Fibroblast of the aortic adventitia (primary cell): ENCODE data around the gene SNRNP27. TPM values are rescaled to one million over a fixed set of nuclear protein-coding genes. Genes with fewer than 3 reads are reported as not detected.
A peak's percentile ranks its signal among the peaks of the same experiment; 100 is the strongest.

Source experiments
- DNase-seq: peaks from one replicate; pipeline ENCODE4 v3.0.0-alpha.2; 2010; ENCODE audit warnings: low read depth
- H3K4me3 ChIP-seq: 2 replicates; pipeline ENCODE4 v1.5.1; 2011; ENCODE audit warnings: low read depth, mild to moderate bottlenecking, control low read depth, low read length, moderate library complexity
- total RNA-seq: library from RNA; depleted of rRNA; stranded (reverse); fragments of >200 nt; gene quantifications from 2 replicates; pipeline ENCODE4 v1.2.3, GENCODE V29; 2012; ENCODE audit warnings: low replicate concordance
- TF ChIP-seq, protein P1 (sequence below): IDR thresholded peaks from 2 replicates; pipeline ENCODE4 v1.5.1; 2011; ENCODE audit warnings: mild to moderate bottlenecking, low read length, control low read depth, inconsistent platforms; ENCODE audit not compliant: insufficient read depth

Gene SNRNP27
- total RNA-seq, 1 donor = 49.4 TPM

DNA sequence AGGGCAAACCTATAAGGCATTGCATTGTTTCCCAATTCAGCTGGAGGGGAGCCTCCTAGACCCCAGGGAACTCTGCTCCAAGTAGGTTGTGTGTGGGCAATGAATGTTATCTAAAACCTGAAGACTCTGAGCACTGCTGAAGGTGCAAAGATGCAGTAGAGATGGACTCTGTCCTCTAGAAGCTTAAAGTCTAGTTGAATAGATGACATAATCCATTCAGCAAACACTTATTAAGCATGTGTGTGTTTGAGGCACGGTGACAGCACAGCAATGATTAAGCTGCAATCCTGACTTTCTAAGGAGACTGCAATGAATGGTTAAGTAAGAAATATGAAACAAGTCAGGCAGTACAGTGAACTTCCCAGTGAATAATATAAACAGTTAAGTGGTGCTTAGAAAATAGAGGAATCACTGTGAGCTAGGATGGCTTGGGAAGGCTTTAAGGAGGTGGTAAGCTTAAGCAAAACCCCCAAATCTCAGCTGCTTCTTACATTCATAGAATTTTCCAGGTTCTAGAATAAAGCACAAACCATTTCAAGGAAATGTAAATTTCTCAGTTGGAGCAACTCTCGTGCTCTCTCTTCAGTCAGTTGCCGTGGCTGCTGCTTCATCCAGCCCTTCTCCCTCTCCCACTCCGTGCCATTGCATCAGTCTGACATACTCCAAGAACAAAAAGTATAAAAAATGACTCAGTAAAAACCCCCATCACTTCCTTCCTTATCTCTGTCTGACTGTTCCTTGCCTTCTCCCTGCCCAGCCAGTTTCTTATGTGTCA, 40.3 kb downstream of the SNRNP27 start:
- TF ChIP-seq, protein P1, sequence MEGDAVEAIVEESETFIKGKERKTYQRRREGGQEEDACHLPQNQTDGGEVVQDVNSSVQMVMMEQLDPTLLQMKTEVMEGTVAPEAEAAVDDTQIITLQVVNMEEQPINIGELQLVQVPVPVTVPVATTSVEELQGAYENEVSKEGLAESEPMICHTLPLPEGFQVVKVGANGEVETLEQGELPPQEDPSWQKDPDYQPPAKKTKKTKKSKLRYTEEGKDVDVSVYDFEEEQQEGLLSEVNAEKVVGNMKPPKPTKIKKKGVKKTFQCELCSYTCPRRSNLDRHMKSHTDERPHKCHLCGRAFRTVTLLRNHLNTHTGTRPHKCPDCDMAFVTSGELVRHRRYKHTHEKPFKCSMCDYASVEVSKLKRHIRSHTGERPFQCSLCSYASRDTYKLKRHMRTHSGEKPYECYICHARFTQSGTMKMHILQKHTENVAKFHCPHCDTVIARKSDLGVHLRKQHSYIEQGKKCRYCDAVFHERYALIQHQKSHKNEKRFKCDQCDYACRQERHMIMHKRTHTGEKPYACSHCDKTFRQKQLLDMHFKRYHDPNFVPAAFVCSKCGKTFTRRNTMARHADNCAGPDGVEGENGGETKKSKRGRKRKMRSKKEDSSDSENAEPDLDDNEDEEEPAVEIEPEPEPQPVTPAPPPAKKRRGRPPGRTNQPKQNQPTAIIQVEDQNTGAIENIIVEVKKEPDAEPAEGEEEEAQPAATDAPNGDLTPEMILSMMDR = no peak
- H3K4me3 ChIP-seq = peak overlapping the region; percentile 39

DNA sequence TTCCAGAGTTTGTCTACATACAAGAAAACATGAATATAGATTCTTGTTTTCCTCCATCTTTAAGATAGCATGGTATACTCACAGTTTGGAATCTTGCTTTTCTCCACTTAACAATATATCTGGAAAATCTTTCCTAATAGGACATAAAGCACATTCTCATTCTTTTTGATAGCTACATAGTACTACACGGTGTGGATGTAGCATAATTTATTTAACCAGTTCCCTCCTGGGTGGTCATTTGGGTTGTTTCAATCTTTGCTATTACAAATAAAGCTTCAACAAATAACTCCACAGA, 40.8 kb downstream of the SNRNP27 start:
- H3K4me3 ChIP-seq = no peak overlapping the region
- DNase-seq = no peak
- TF ChIP-seq, protein P1 = no peak

More for the DNA sequence above, 40.3 kb downstream of the SNRNP27 start:
- peak; percentile 95 for DNase-seq

DNA sequence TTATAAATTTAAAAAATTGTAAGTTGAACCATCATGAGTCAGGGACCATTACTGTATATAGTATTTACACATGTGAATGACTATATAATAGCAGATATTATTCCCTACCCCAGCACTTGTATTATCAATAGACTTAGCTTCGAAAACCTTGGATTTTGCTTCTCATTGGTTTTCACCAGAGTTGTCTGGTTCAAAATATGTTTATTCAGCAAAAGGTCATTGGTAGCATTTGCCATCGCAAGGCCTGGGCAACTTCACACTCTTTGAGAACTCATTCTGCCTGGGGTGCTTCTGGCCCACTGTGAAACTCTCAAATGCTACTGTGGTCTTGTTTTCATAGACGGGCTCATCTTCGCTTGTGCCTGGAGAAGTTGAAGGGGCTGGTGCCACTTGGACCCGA, 41.3 kb downstream of the SNRNP27 start:
- TF ChIP-seq, protein P1 = no peak
- no peak for DNase-seq
- H3K4me3 ChIP-seq = no peak overlapping the region

DNA sequence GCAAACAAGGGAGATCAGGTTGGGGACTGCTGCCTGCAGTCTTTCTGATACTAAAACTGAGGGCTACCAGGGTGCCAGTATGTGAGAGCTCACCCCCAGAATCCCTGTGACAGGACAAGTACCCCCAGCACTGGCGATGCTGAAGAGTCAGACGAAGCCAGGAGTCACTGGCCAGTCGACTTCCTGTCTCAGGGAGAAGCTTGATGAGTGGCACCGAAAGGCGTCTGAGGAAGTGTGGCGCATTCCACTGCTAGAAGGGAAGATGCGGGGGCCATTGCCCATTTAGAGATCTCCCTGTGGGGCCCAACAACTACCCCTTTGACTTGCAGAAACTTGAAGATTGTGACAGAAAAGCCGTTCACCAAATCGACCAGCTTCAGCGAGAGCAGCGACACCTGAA, 43.1 kb downstream of the SNRNP27 start:
- no peak for DNase-seq
- TF ChIP-seq, protein P1 = no peak
- H3K4me3 ChIP-seq = no peak overlapping the region

DNA sequence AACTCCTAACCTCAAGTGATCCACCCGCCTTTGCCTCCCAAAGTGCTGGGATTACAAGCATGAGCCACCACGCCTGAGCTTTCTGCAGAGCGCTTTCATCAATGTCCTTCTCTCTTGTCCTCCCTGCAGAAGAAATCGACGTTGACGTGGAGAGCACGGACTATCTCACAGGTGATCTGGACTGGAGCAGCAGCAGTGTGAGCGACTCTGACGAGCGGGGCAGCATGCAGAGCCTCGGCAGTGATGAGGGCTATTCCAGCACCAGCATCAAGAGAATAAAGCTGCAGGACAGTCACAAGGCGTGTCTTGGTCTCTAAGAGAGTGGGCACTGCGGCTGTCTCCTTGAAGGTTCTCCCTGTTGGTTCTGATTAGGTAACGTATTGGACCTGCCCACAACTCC, 44.2 kb downstream of the SNRNP27 start:
- TF ChIP-seq, protein P1 = no peak
- no peak for DNase-seq
- H3K4me3 ChIP-seq = no peak overlapping the region

DNA sequence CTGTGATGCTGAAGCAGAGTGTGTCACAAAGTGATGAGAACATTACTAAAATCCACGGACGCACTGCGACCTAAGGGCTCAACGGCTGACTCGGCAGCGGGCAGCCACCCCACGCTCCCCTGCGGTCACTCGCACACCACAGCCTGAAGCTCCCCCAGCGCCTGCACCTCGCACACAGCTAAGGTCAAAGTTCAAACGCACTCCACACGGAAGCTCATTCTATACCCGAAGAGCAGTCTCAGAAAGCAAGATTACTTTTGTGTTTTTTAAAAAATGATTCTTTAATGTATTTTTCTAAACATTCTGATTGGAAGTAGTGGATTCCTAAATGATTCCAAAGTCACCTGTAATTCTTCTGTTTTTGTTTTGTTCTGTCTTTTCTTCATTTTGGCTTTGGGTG, 46.0 kb downstream of the SNRNP27 start:
- H3K4me3 ChIP-seq = no peak overlapping the region
- no peak for DNase-seq
- TF ChIP-seq, protein P1 = no peak

DNA sequence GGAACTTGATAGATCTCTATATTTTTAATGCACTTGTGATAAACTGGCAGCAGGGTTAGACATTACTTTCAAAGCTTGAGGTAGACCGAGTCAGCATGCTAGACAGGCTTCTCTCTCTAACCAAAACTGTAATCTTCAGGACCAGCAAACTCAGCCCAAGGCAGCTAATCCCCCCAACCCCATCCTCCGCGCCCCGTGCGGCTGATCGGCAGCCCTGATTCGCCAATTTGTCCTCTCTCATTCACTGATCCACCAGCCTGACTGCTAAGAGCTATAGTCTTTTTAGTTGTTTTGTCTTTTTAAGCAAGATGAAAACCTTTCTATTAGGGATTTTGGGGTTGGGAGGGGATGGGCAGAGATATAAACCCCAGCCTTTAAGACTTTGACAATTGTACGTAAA, 46.9 kb downstream of the SNRNP27 start:
- DNase-seq = no peak
- H3K4me3 ChIP-seq = no peak overlapping the region
- TF ChIP-seq, protein P1 = no peak
